ENCODE data around the gene PLSCR5.

PLSCR5 gene

GRCh38 chr3:146543461-146544001 lies 61.6 kb downstream of the PLSCR5 start:
- FAIRE-seq, result no peak

- no peak for FAIRE-seq
Observed at GRCh38 chr3:146542978-146543377, 62.2 kb downstream of the PLSCR5 start.

- FAIRE-seq, result no peak
Observed at GRCh38 chr3:146542179-146542578, 63.0 kb downstream of the PLSCR5 start.

GRCh38 chr3:146540978-146541377 lies 64.2 kb downstream of the PLSCR5 start:
- FAIRE-seq, result no peak

GRCh38 chr3:146540236-146540635 lies 64.9 kb downstream of the PLSCR5 start:
- no peak for FAIRE-seq

GRCh38 chr3:146539315-146539714 lies 65.8 kb downstream of the PLSCR5 start:
- FAIRE-seq, result no peak

GRCh38 chr3:146537603-146538002 lies 67.5 kb downstream of the PLSCR5 start:
- no peak for FAIRE-seq

- no peak for FAIRE-seq
Observed at GRCh38 chr3:146536681-146537080, 68.5 kb downstream of the PLSCR5 start.

Measured in G401.6 (cell line).